ENCODE measurements around the gene AP1M1. TPM values are rescaled to one million over a fixed set of nuclear protein-coding genes. Genes with fewer than 3 reads are reported as not detected.

Gene AP1M1
- total RNA-seq (2022) (98.0 and 105 TPM in 2 replicates), Bru-seq, nascent RNA (percentile 71 among the genes with signal in this experiment), BruChase-seq, experiment 1, labeled RNA remaining after a 2-hour chase (percentile 77 among the genes with signal in this experiment), BruChase-seq, experiment 2, labeled RNA remaining after a 6-hour chase (percentile 79 among the genes with signal in this experiment)
- long read RNA-seq, full-length matches to known transcripts = 159 of 181 reads
- long read RNA-seq, partial matches to known transcripts = 9 of 181 reads
- long read RNA-seq, other reads (novel, unspliced or antisense) = 13 of 181 reads

DNA sequence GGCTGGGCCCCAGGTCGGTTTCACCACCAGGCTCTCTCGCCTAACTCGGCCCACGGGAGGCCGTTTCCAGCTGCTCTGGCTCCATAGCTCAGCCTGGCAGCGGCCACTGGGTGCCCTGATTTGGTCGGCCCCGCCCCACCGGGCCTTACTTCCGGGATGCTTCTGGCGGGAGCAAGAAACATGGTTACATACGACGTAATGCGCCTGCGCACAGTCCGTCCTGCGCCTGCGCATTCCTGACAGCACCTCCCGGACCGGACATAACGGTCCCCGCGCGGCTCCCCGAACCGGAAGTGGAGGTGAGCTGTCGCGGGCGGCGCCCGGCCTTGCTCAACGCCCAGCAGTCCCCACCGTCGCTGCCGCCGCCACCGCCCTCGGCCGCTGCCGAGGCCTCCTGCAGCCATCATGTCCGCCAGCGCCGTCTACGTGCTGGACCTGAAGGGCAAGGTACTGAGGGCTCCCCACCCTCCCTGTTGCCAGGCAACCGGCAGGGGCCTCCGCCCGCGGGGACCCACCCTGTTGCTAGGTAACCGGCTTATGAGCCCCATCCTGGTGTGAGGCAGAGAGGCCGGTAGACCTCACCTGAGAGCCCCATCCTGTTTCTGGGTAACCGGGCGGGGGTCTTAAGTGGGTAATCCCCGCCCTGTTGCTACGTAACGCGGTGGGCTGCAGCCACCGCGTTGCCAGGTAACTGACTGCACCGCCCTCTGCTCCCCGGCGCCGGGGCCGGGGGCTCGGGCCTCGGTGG lies at the start of gene AP1M1:
Gene AP1M1 (plus strand): TSS at position 290 of the 748 bp plus-strand sequence. CDS start 116 bp downstream, at position 406.
- H3K27me3 Mint-ChIP-seq (ENCODE audit: insufficient read depth, unreplicated experiment) = no peaks in the 10 kb centered on the region
- peak within 1 kb of the TSS; percentile 81 for H3K4me3 Mint-ChIP-seq (ENCODE audit: unreplicated experiment)
- peak within 1 kb of the TSS; percentile 70 for H3K4me3 ChIP-seq (ENCODE audit: low read depth, low read length)
- ChIA-PET CTCF (interaction anchor here (0.6 to 1.5 kb wide), 4 partner anchors 10 to 230 kb away, joined by 3 to 17 read pairs (median 4); partner anchors contain the start of gene FAM32A), POLR2A (interaction anchor here (0.5 to 2.7 kb wide), 7 partner anchors 10 to 361 kb away, joined by 3 to 28 read pairs (median 3); partner anchors contain the start of genes FAM32A and TPM4)
- H3K36me3 ChIP-seq (ENCODE audit: control insufficient read depth, insufficient read depth, low read length) = no peaks in the 10 kb centered on the region
- intact Hi-C loops (cut with micrococcal nuclease; ENCODE audit: unreplicated experiment) = no loop called here
- H3K9me3 Mint-ChIP-seq (ENCODE audit: unreplicated experiment) = no peaks in the 10 kb centered on the region
- peaks cover 20% of the 10 kb centered on the region for H3K4me1 ChIP-seq
- TF ChIP-seq, protein P1, sequence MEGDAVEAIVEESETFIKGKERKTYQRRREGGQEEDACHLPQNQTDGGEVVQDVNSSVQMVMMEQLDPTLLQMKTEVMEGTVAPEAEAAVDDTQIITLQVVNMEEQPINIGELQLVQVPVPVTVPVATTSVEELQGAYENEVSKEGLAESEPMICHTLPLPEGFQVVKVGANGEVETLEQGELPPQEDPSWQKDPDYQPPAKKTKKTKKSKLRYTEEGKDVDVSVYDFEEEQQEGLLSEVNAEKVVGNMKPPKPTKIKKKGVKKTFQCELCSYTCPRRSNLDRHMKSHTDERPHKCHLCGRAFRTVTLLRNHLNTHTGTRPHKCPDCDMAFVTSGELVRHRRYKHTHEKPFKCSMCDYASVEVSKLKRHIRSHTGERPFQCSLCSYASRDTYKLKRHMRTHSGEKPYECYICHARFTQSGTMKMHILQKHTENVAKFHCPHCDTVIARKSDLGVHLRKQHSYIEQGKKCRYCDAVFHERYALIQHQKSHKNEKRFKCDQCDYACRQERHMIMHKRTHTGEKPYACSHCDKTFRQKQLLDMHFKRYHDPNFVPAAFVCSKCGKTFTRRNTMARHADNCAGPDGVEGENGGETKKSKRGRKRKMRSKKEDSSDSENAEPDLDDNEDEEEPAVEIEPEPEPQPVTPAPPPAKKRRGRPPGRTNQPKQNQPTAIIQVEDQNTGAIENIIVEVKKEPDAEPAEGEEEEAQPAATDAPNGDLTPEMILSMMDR (IDR thresholded peaks at IDR 0.05; ENCODE audit: insufficient read depth in 1 of 2, low read depth in 1 of 2, low read length in 1 of 2, severe bottlenecking in 1 of 2, unreplicated experiment in 1 of 2) = no peak
- BruUV-seq (replicated peaks) = no TSS peak
- H3K9me3 ChIP-seq = no peaks in the 10 kb centered on the region
- peaks cover 40% of the 10 kb centered on the region for H3K36me3 Mint-ChIP-seq (ENCODE audit: insufficient read depth, unreplicated experiment)
- H3K4me1 Mint-ChIP-seq (ENCODE audit: low read depth, unreplicated experiment) = peaks cover 7% of the 10 kb centered on the region
- DNase-seq = peak; percentile 98
- H3K27me3 ChIP-seq (replicated peaks; ENCODE audit: control insufficient read depth, insufficient read depth, low read length) = no peaks in the 10 kb centered on the region
- H3K27ac Mint-ChIP-seq (ENCODE audit: unreplicated experiment) = peak within 1 kb of the TSS; percentile 83

DNA sequence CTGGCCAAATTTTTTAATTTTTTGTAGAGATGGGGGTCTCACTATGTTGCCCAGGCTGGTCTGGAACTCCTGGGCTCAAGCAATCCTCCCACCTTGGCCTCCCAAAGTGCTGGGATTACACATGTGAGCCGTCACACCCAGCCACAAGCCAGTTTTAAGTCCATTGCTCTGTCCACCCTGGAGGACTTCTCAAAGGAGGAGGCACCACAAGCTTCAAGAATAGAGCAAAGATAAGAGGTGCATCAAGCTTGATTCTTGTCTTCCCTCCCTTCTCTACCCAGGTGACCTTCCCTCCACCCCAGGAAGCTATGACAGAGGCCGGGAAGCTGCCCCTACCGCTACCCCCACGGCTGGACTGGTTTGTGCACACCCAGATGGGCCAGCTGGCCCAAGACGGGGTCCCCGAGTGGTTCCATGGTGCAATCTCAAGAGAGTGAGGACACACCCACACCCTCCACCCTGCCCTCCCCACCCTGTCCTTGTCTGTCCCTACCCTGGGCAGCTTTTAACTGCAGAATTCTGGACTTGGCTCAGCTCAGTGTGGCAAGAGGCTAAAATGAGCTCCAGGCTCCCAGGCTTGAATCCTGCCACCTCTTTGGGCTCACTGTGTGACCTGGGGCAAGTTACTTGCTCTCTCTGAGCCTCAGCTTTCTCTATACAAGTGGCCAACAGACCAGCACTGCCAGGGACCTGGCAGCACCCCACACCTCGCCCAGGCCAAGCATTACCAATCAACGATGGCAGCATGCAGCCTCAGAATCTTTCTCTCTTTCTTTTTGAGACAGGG lies 49.1 kb upstream of the AP1M1 start:
- ChIA-PET POLR2A (no interaction called here), CTCF (no interaction called here)
- H3K4me3 ChIP-seq (ENCODE audit: low read depth, low read length) = no peak overlapping the region
- H3K36me3 ChIP-seq (ENCODE audit: control insufficient read depth, insufficient read depth, low read length) = no peaks in the 10 kb centered on the region
- H3K9me3 ChIP-seq = no peaks in the 10 kb centered on the region
- Mint-ChIP-seq H3K27ac (ENCODE audit: unreplicated experiment) (no peak overlapping the region), H3K36me3 (ENCODE audit: insufficient read depth, unreplicated experiment) (no peaks in the 10 kb centered on the region), H3K4me1 (ENCODE audit: low read depth, unreplicated experiment) (peaks cover 6% of the 10 kb centered on the region), H3K4me3 (ENCODE audit: unreplicated experiment) (no peak overlapping the region), H3K9me3 (ENCODE audit: unreplicated experiment) (no peaks in the 10 kb centered on the region), H3K27me3 (ENCODE audit: insufficient read depth, unreplicated experiment) (no peaks in the 10 kb centered on the region)
- no peak for DNase-seq
- intact Hi-C loops (cut with micrococcal nuclease; ENCODE audit: unreplicated experiment) = no loop called here
- TF ChIP-seq, protein P1 (IDR thresholded peaks at IDR 0.05; ENCODE audit: insufficient read depth in 1 of 2, low read depth in 1 of 2, low read length in 1 of 2, severe bottlenecking in 1 of 2, unreplicated experiment in 1 of 2) = no peak
- H3K4me1 ChIP-seq = peaks cover 5% of the 10 kb centered on the region; the same call in 1 of the 2 replicates
- no TSS peak for BruUV-seq (replicated peaks)
- no peaks in the 10 kb centered on the region for H3K27me3 ChIP-seq (replicated peaks; ENCODE audit: control insufficient read depth, insufficient read depth, low read length)
